Effector CD8-positive, alpha-beta T cell (primary cell): ENCODE results near the gene SYNGR3.
"Not testable (repeated sequence)": the region's sequence is repeated elsewhere in the genome, so short reads cannot be mapped to it uniquely, and the experiment has no call there.

Source experiments
- DNase-seq: peaks from one replicate; lab custom pipeline; 2025; lab: John Stamatoyannopoulos, UW
- total RNA-seq, 4 experiments: gene quantifications; one replicate each; lab custom pipeline; 2026; lab: John Stamatoyannopoulos, UW

The SYNGR3 gene, protein sequence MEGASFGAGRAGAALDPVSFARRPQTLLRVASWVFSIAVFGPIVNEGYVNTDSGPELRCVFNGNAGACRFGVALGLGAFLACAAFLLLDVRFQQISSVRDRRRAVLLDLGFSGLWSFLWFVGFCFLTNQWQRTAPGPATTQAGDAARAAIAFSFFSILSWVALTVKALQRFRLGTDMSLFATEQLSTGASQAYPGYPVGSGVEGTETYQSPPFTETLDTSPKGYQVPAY
- 2.4 to 10.6 (median 6.2) reads per million in 4 experiments for total RNA-seq

GRCh38 chr16:1989209-1990100 is at the start of gene SYNGR3:
SYNGR3 (plus strand) TSS chr16:1989970; CDS start chr16:1990103, 133 bp downstream.
- no peak for DNase-seq

DNA sequence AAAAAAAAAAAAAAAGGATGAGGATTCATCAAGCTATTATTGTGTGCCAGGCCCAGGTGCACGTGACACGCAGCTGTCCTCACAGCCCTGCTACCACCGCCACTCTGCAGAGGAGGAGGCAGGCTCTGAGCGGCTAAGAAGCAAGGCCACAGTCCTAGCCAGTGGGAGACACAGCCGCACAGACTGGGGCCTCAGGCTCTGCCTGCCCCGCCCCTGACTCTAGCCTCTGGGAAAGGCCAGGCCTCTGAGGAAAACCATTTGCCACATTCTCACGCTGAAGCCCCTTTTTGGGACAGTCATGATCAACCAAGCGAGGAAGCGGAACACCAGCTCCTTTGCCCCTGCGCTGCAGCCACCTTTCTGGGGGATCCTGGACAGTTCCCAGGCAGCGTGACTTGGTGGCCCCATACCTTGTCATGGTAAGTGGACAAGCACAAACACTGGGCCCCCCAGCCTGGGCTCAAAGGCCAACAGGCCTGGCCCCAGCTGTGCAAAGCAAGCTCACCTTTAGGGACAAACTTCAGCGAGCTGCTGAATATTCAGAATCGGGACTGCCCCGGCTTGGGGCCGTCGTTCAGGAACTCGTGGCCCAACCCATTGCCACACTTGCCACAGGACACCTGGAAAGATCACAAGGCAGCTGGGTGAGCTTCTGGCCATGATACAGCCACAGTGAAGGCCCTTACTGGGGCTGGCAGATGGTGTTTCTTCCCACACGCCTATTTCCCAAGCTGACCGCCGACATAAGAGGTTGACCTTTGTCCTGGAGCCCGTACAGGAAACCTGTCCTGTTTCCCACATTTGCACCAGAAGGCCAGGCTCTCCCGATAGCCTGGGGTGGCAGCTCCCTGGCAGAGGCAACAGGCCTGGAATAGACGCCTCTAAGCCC is 49.3 kb upstream of the SYNGR3 start:
- DNase-seq: no peak

DNA sequence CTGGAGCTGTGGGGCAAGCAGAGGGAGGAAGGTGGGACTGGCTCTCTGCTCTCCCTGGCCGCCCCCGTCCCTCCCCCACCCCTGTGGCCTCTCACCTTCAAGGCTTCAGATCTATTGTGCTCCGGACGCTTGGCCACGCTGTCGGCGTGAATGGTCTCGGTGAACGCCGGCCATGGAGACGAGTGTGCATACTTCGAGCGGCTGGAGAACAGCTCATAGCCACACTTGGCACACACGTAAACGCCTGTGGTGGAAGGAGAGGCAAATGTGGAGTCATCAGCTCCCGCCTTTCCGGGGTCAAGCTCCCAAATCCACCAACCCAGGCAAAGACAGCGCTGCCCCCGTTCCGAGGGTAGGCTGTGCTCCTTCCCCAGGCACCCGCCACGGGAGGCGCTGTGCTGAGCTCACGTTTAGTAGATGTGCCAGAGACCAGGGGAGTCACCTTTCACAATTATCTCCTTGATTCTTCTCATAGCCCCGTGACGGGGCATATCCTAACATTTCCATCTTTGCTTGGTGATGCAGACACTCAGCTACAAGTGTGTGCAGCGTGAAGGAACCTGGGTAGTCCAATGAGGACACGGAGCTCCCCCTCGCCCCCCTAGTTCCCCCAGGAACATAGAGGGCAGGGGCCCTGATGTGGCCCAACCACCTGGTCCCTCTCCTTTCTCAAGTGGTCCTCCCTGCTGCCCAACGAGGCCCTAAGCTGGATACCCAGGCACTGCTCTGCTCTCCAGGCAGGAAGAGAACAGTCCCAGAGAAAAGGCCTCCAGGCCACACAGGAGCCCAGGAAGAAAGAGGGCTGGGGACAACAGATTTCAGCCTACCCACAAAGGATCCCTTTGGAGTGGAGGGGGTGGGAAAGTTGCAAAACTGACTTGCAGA is 48.4 kb upstream of the SYNGR3 start:
- no peak for DNase-seq

GRCh38 chr16:1942047-1942809 is 47.5 kb upstream of the SYNGR3 start:
- DNase-seq: no peak

GRCh38 chr16:1942810-1943726 is 46.7 kb upstream of the SYNGR3 start, which contains the start of gene MSRB1:
MSRB1 (minus strand) TSS chr16:1943199; CDS start chr16:1943156, 43 bp downstream.
- peak; percentile 99 for DNase-seq

GRCh38 chr16:1944612-1945199 is 45.1 kb upstream of the SYNGR3 start:
- DNase-seq: no peak

- no peak for DNase-seq
Observed at GRCh38 chr16:1945559-1946391, 44.0 kb upstream of the SYNGR3 start.

DNA sequence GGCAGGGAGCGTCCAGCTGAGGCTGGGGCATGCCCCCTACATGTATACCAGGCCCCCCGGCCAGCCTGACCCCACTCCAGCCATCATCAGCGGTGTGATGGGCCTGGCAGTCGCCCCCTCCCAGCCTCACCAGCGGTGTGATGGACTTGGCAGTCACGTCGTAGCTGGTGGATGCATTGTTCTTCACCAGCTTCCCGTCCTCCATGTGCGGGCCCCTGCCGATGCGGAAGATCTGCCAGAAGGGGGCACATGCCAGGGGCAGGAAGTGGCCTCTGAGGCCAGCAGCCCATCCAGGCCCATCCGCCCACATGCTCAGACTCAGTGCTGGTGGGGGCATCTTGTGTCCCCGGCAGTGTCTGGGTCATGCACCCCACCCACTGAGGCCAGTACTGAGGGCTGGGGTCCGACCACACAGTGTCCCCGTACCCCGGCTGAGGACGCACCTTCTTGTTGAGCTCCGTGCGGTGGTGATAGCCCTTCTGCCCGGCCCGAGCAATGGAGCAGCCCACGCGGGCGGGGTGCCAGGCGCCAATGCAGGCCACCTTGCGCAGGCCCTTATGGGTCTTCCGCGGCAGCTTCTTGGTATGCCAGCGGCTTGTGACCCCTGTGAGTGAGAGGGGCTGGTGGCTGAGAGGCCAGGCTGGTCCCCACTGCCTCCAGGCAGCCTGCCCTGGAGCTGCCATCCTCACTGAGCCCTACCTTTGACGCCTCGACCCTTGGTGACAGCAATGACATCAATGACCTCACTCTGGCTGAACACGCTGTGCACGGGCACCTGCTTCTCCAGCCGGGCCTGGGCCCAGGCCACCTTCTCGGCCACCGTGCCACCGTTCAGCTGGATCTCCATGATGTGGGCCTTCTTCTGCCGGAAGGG is 43.0 kb upstream of the SYNGR3 start:
- no peak for DNase-seq

DNA sequence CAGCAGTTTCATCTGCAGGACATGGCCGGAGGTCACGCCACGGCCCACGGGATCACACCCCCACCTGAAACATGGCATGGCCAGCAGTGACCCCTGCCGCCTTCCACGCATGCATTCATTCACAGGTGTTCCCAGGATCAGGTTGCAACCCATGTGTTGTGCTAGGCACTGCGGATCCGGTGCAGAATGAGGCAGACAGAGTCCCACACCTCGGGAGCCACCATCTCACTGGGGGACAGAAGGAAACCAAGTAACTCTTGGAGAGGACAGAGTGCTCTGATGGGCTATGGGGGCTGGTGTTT is 42.5 kb upstream of the SYNGR3 start:
- DNase-seq: no peak

GRCh38 chr16:1949507-1949906 is 40.3 kb upstream of the SYNGR3 start:
- no peak for DNase-seq

DNA sequence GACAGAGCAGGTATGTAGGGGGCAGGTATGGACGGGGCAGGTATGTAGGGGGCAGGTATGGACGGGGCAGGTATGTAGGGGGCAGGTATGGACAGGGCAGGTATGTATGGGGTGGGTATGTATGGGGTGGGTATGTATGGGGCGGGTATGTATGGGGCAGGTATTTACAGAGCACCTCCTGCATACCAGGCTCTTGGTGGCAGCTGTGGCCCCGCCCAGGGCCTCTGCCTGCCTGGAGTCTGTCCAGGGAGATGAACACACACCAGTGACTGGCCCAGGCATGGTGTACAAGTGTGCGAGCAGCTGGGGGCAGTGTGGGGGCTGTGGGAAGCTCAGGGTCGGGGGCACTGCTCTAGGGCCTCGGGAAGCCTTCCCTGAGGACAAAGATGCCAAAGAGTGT is 39.7 kb upstream of the SYNGR3 start:
- no peak for DNase-seq

DNA sequence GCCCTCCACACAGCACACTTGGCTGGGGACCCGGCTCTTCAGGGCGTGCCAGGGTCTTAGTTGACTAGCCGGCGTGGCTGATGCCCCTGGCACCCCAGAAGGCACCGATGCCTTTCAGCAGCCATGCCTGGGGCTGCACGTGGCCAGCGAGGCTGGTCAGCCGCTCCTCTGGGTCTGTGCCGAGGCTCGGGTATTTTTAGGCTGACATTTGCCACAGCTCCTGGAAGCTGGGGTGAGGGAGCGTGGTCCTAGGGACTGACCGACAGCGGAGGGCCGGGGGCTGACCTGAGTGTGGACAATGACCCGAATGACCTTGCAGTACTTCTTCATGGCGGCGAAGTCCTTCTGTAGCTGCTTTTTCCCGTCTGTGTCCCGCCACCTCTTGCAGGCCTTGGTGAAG is 39.2 kb upstream of the SYNGR3 start:
- no peak for DNase-seq

DNA sequence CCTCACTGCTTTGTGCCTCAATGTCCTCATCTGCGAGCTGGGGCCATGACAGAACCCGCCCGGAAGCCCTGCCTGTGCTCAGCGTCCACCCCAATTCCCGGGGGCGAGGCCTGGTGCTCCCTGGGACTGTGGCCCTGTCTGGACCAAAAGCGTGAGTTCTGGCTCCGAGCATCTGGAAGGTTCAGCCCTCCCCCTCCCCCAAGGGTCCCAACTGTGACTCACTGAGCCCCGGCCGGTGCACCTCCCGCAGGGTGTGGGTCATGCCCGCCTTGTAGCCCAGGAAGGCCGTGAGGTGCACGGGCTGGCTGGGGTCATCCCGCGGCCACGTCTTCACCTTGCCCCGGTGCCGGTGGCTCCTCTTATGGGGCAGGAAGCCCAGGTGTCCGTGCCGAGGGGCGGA is 36.0 kb upstream of the SYNGR3 start:
- DNase-seq: no peak

GRCh38 chr16:1957434-1958142 is 32.2 kb upstream of the SYNGR3 start:
- DNase-seq: not testable (repeated sequence)

DNA sequence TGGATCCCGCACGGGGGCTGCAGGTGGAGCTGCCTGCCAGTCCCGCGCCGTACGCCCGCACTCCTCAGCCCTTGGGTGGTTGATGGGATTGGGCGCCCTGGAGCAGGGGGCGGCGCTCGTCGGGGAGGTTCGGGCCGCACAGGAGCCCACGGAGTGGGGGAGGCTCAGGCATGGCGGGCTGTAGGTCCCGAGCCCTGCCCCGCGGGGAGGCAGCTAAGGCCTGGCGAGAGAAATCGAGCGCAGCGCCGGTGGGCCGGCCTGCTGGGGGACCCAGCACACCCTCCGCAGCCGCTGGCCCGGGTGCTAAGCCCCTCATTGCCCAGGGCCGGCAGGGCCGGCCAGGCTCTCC is 31.7 kb upstream of the SYNGR3 start:
- DNase-seq: not testable (repeated sequence)

DNA sequence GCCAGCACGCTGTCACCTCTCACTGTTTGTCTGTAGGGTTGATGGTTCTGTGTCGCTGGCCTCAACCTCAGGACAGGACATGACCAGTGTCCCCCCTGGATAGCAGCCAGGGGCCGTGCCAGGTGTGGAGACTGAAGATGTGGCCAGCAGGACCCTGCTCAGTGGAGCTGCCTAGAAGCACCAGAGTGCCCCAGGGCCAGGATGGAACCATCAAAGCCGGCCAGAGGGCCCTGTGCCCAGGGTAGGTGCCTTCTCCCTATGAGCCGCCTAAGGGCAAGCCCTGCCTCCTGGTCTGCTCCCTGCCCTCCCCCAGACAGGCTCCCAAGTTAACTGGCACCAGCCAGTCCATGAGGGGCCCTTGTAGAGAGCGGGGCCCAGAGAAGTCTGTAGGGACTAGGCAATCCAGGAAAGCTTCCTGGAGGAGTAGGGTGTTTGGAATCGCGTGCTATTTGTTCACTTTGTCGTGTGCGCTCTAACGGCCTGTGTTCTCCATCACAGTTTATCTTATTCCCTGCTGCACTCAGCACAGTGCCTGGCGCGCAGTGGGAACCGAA is 31.0 kb upstream of the SYNGR3 start:
- DNase-seq: no peak
